ENCODE data around the gene TIAM1. TPM values are rescaled to one million over a fixed set of nuclear protein-coding genes. Genes with fewer than 3 reads are reported as not detected.

Gene TIAM1
- total and polyA plus RNA-seq, 12 donors = 6.5 to 33.3 (median 15.9) TPM

- no peak for DNase-seq
- Histone ChIP-seq H3K36me3 (replicated peaks in 1 of 2) (no peaks in the 10 kb centered on the region), H3K4me3 (no peak overlapping the region), H3K27ac (no peak overlapping the region), H3K4me1 (replicated peaks in 1 of 2) (no peaks in the 10 kb centered on the region), H3K27me3 (no peaks in the 10 kb centered on the region), H3K9me3 (replicated peaks in 1 of 3) (no peaks in the 10 kb centered on the region)
- intact Hi-C loops (cut with DNase I) = no loop called here
- TF ChIP-seq POLR2A (IDR thresholded peaks at IDR 0.05) = no peak
- TF ChIP-seq CTCF (IDR thresholded peaks at IDR 0.05) = no peak
- WGBS, 4 donors = 85 to 90% (median 89%) methylated on average over 6 of the region's 6 CpGs
Observed at GRCh38 chr21:31075848-31076247, 268.2 kb downstream of the TIAM1 start.

- Histone ChIP-seq H3K4me1 (replicated peaks in 1 of 2) (no peaks in the 10 kb centered on the region), H3K27me3 (no peaks in the 10 kb centered on the region), H3K4me3 (no peak overlapping the region), H3K9me3 (replicated peaks in 1 of 3) (no peaks in the 10 kb centered on the region), H3K36me3 (replicated peaks in 1 of 2) (no peaks in the 10 kb centered on the region), H3K27ac (no peak overlapping the region)
- TF ChIP-seq CTCF (IDR thresholded peaks at IDR 0.05) (no peak), POLR2A (IDR thresholded peaks at IDR 0.05) (no peak)
- DNase-seq = no peak
- intact Hi-C loops (cut with DNase I) = no loop called here
- 25 to 38% (median 31%) methylated on average over 4 of the region's 4 CpGs for WGBS, 4 donors
Observed at GRCh38 chr21:31072533-31072932, 271.5 kb downstream of the TIAM1 start.

All from adrenal gland (tissue), 12 donors.